NCI-H187 treated with DMSO at 0.1 percent for 48 hours (cell line): Measurements from ENCODE around the gene OR8J1.
"Not testable (repeated sequence)": the region's sequence is repeated elsewhere in the genome, so short reads cannot be mapped to it uniquely, and the experiment has no call there.

Source experiments
- DNase-seq: peaks from one replicate; lab custom pipeline; 2025; lab: John Stamatoyannopoulos, UW

OR8J1 gene

DNA sequence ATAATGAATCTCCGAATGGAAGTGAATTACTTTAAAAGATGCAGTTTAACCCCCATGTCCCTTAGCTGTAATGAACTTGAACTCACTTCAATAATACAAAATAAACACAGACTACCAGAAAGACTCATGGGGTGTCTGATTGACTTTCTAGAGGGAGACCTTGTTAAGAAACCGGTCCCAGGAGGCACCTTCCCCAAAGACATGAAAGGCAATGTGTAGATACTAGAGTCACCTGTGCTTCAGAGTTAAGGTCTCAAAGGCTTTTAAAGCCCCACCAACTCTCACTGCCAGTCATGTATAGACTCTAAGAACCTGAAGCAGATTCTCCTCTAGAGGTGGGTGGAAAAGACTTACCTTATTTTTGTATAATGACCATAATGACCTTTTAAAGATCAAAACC, at the start of gene OR8J1:
Gene OR8J1 (plus strand): TSS at position 301 of the 400 bp plus-strand sequence. CDS start 5,956 bp downstream, outside the sequence.
- DNase-seq = no peak

DNA sequence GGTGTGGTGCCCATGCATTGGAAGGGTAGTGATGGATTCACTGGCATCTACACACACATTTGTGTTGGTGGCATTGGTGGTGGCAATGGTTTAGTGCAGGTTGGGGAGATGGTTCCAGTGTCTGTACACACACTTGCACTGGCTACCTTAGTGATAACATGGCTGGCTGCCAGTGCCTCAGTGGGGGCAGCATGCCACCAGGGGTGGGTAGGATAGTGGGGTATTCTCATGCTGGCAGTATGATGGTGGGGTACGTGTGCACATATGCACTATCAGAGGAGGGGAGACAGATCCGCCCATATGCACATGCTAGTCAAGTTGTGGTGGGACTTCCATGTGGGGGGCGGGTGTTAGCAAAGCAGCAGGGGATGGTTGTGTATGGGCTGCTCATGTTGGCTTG, 46.3 kb upstream of the OR8J1 start:
- no peak for DNase-seq

- DNase-seq = no peak
Observed at GRCh38 chr11:56314844-56315243, 39.2 kb upstream of the OR8J1 start, which contains the start of gene OR8K3. OR8K3 (plus strand) TSS chr11:56315144; CDS start chr11:56318307, 3,163 bp downstream.

DNA sequence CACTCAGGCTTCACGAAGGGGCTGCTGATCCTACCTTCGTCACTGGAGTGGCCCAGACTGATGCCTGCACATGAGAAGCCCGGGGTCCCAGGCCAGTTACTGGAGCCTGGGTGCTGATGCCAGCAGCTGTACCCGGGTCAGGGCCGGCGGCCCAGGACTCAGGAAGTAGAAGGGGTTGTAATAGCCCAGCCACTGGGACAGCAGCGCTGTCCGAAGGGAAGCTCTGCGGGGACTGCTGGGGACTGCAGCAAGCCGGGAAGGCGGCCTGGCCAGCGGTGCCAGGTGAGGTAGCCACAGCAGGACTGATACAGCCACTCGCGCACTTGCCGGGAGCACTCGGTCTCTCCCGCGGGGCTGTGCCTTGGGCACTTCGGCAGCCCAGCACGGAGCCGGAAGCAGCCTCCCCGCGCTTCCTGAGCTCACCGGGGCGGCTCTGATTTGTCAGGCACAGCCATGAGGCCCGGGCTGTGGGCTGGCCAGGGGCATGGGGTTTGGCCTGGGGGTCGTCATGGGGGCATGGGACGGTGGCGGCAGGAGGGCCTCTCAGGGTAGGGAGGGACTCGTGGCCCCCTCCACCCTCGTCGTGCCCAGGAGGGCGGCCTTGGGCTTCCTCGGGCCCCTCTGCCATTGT, 22.1 kb upstream of the OR8J1 start:
- no peak for DNase-seq

- DNase-seq = no peak
Observed at GRCh38 chr11:56333156-56333555, 20.9 kb upstream of the OR8J1 start.

DNA sequence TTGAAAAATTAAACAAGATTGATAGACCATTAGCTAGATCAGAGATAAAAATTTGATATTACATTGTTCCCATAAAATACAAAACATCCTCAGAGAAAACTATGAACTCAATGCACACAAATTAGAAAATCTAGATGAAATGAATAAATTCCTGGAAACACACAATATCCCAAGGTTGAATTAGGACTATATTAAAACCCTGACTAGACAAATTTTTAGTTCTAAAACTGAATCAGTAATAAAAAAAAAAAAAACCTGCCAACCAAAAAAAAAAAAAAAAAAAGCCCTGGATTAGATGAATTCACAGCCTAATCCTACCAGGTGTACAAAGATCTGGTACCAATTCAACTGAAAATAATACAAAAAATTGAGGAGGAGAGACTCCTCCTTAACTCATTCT, 13.8 kb upstream of the OR8J1 start:
- DNase-seq = no peak

DNA sequence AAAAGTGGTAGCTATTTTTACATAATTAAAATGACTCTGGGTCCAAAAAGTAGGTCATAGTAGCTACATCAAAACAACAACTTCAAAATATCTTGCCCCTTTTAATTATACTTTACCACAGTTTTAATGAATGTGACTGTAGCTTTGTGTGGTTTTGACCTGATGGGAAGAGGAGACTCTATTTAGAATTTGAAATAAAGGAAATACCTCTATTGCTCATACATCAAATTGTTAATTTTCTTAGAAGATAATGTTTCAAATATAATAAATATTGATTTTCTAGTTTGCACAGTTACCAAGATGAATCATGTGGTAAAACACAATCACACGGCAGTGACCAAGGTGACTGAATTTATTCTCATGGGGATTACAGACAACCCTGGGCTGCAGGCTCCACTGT, 8.4 kb upstream of the OR8J1 start, which contains the start of gene OR8K1:
Gene OR8K1 (plus strand): TSS at position 301 of the 400 bp plus-strand sequence. CDS start 0 bp downstream, at position 301.
- no peak for DNase-seq

GRCh38 chr11:56375324-56375723, 21.2 kb downstream of the OR8J1 start, which contains the start of gene OR8U1:
OR8U1 (plus strand) TSS chr11:56375624; CDS start chr11:56375624, 0 bp downstream.
- DNase-seq = no peak

DNA sequence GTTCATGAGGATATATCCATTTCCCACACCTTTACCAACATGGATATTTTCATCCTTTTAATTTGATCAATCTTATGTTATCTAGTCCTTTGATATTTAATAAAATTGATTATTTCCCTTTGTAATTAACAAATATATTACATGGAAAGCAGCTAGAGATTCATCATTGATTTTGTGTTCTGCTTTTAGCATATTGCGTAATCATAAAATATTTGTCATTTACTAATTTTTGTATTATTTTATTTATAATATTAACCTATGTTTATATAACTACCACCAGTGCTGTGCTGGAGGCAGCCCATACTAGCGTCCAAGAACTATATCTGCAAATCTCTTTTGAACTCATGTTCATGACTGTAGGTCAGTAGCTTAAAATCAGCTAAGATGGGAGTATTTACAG, 26.0 kb downstream of the OR8J1 start:
- no peak for DNase-seq

- no peak for DNase-seq
Observed at GRCh38 chr11:56394381-56394780, 40.3 kb downstream of the OR8J1 start.

GRCh38 chr11:56396047-56396446, 42.0 kb downstream of the OR8J1 start:
- DNase-seq = no peak

DNA sequence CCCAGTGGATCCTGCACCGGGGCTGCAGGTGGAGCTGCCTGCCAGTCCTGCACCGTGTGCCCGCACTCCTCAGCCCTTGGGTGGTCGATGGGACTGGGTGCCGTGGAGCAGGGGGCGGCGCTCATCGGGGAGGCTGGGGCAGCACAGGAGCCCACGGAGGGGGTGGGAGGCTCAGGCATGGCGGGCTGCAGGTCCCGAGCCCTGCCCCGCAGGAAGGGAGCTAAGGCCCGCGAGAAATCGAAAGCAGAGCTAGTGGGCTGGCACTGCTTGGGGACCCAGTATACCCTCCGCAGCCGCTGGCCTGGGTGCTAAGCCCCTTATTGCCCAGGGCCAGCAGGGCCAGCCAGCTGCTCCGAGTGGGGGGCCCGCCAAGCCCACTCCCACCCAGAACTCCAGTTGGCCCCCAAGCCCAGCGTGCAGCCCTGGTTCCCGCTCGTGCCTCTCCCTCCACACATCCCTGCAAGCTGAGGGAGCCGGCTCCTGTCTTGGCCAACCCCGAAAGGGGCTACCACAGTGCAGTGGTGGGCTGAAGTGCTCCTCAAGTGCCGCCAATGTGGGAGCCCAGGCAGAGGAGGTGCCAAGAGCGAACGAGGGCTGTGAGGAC, 47.9 kb downstream of the OR8J1 start:
- not testable (repeated sequence) for DNase-seq

- no peak for DNase-seq
Observed at GRCh38 chr11:56404393-56404792, 50.3 kb downstream of the OR8J1 start.

DNA sequence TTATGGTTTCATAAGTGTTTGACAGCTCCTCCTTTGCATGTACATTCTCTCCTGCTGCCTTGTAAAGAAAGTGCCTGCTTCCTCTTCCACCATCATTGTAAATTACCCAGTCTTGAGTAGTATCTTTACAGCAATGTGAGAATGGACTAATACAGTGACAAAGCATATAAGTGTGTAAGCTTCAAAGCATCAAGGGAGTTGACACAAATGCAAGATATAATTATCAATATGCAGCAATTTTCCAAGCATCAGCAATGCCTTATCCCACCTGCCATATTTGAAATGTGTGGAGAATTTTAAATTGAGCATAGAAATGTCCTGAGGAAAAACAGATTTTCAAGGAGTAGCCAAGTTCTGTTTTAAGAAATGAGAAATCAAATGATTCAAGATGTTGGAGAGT, 56.7 kb downstream of the OR8J1 start:
- DNase-seq = no peak
